Adrenal gland (tissue), 5 donors: ENCODE data around the gene SCN3A.

Experiments
- CTCF ChIP-seq, 6 experiments: fragments of 450-650 bp in 4 of 6; fragments of 200-600 bp in 2 of 6; sonication (generic) in 1 of 6; IDR thresholded peaks; 1 replicate in 5 of 6; 2 replicates in 1 of 6; pipeline versions ENCODE4 v1.5.1 to v1.8.0; 2016 to 2021; ENCODE audit warnings: antibody characterized with exemption in 6 of 6, mild to moderate bottlenecking in 2 of 6, moderate library complexity in 1 of 6
- POLR2A ChIP-seq, 2 donors: fragments of 450-650 bp; IDR thresholded peaks; one replicate each; pipeline ENCODE4 v1.6.1; 2017; ENCODE audit warnings: antibody characterized with exemption in 2 of 2, mild to moderate bottlenecking in 2 of 2, moderate library complexity in 1 of 2
- donor health status: DM: no; HTN: no; CAD: no.

GRCh38 chr2:165176780-165177179, 27.1 kb downstream of the SCN3A start:
- TF ChIP-seq CTCF (IDR thresholded peaks at IDR 0.05) (no peak), POLR2A (IDR thresholded peaks at IDR 0.05) (no peak)
